ENCODE data around the gene GLI2. TPM values are rescaled to one million over a fixed set of nuclear protein-coding genes. Genes with fewer than 3 reads are reported as not detected.

GLI2 gene
- total RNA-seq, 1 donor from 2014 or later, result 23.1 TPM

GRCh38 chr2:120783371-120783791, 47.7 kb downstream of the GLI2 start:
- intact Hi-C loops (cut with DNase I), result no loop called here
- no peak for DNase-seq (ENCODE audit: low spot score in 2 of 2)
- TF ChIP-seq CTCF (IDR thresholded peaks at IDR 0.05), result no peak
- no peak overlapping the region for H3K27ac ChIP-seq
- H3K27me3 ChIP-seq, result no peaks in the 10 kb centered on the region
- no peak overlapping the region for H3K4me3 ChIP-seq
- no peaks in the 10 kb centered on the region for H3K36me3 ChIP-seq
- H3K4me1 ChIP-seq, result peaks cover 0 to 10% of the 10 kb centered on the region in 2 donors
- H3K9me3 ChIP-seq, result no peaks in the 10 kb centered on the region

GRCh38 chr2:120783969-120784372, 48.3 kb downstream of the GLI2 start:
- Histone ChIP-seq H3K27me3 (no peaks in the 10 kb centered on the region), H3K9me3 (no peaks in the 10 kb centered on the region), H3K36me3 (no peaks in the 10 kb centered on the region), H3K4me3 (no peak overlapping the region), H3K27ac (no peak overlapping the region), H3K4me1 (peaks cover 0 to 10% of the 10 kb centered on the region in 2 donors)
- intact Hi-C loops (cut with DNase I), result no loop called here
- DNase-seq (ENCODE audit: low spot score in 2 of 2), result no peak
- no peak for TF ChIP-seq CTCF (IDR thresholded peaks at IDR 0.05)

Measured in ascending aorta (tissue), 2 donors.